Tibial nerve (tissue), 4 donors: ENCODE results near the gene GPN2. TPM values are rescaled to one million over a fixed set of nuclear protein-coding genes. Genes with fewer than 3 reads are reported as not detected.

Experiments
- DNase-seq, 2 donors: peaks; one replicate each; pipeline ENCODE4 v3.0.0-alpha.2; 2019; ENCODE audit warnings: low spot score in 2 of 2
- H3K27ac ChIP-seq, 4 donors: fragments of 200-600 bp; sonication (generic) in 3 of 4; one replicate each; pipeline ENCODE4 v1.5.1; 2017 to 2019; ENCODE audit warnings: mild to moderate bottlenecking in 1 of 4
- H3K27me3 ChIP-seq, 2 donors: fragments of 200-600 bp; sonication (generic) in 1 of 2; one replicate each; pipeline versions ENCODE4 v1.5.1 to v1.6.0; 2017 to 2019
- H3K36me3 ChIP-seq, 3 donors: fragments of 200-600 bp; sonication (generic); one replicate each; pipeline ENCODE4 v1.5.1; 2018 to 2019
- H3K4me1 ChIP-seq, 4 donors: fragments of 200-600 bp; sonication (generic) in 3 of 4; one replicate each; pipeline ENCODE4 v1.5.1; 2017 to 2019
- H3K4me3 ChIP-seq, 4 donors: fragments of 200-600 bp; sonication (generic) in 3 of 4; one replicate each; pipeline ENCODE4 v1.5.1; 2017 to 2019; ENCODE audit warnings: mild to moderate bottlenecking in 1 of 4, moderate library complexity in 1 of 4
- H3K9me3 ChIP-seq, 4 donors: fragments of 200-600 bp; sonication (generic) in 3 of 4; one replicate each; pipeline ENCODE4 v1.5.1; 2017 to 2019
- EP300 ChIP-seq, 2 donors: sonication (generic); formaldehyde crosslinking; IDR thresholded peaks; one replicate each; pipeline ENCODE4 v1.6.1; 2017; ENCODE audit warnings: antibody characterized with exemption in 2 of 2, mild to moderate bottlenecking in 1 of 2
- POLR2A ChIP-seq, 2 donors: fragments of 450-650 bp; IDR thresholded peaks; one replicate each; pipeline ENCODE4 v1.6.1; 2017; ENCODE audit warnings: antibody characterized with exemption in 2 of 2, mild to moderate bottlenecking in 2 of 2, moderate library complexity in 2 of 2
- WGBS, 2 donors: methylation state at CpG; one replicate each; pipeline ENCODE4 v1.1.5; 2018; 5-methylcytosine and 5-hydroxymethylcytosine counted together
- total RNA-seq, 4 donors: library from RNA; depleted of rRNA; stranded (reverse); fragments of >200 nt; gene quantifications; one replicate each; pipeline ENCODE4 v1.1.0, GENCODE V29; 2016
- TF ChIP-seq, protein P1 (sequence below), 5 experiments: fragments of 200-600 bp in 3 of 5; fragments of 450-650 bp in 2 of 5; sonication (generic) in 3 of 5; IDR thresholded peaks; one replicate each; pipeline ENCODE4 v1.5.1; 2016 to 2019; ENCODE audit warnings: antibody characterized with exemption in 5 of 5, mild to moderate bottlenecking in 3 of 5, moderate library complexity in 2 of 5

GPN2 gene
- total RNA-seq, 4 donors from 2014 or later: 7.9 to 14.7 (median 13.8) TPM

DNA sequence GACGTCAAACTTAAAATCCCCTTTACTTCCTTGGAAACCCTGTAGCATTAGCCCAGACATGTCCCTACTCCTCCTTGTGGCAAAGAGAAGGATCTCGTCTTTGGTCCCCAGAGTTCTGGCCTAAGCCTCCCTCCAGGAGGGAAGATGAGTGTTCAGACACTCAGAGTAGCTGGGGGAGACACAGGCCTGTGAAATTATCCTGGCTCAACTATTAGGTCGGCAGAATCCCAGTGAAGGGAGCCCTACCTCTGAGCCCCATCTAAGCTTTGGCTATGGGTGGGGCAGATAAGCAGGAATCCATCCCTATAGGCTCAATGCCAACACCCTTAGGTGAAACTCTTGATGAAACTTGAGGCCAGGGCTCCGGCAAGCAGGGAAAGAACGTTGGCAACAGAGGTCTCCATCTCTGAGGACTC lies 28.8 kb downstream of the GPN2 start:
- Histone ChIP-seq H3K27me3 (no peaks in the 10 kb centered on the region), H3K4me3 (no peak overlapping the region), H3K4me1 (peaks cover 0 to 22% (median 8%) of the 10 kb centered on the region in 4 donors), H3K27ac (no peak overlapping the region), H3K36me3 (peaks cover 0 to 24% (median 0%) of the 10 kb centered on the region in 3 donors), H3K9me3 (no peaks in the 10 kb centered on the region)
- 51 to 61% methylated on average over 5 of the region's 5 CpGs for WGBS, 2 donors
- DNase-seq: no peak
- TF ChIP-seq POLR2A (IDR thresholded peaks at IDR 0.05) (no peak), EP300 (IDR thresholded peaks at IDR 0.05) (no peak)

DNA sequence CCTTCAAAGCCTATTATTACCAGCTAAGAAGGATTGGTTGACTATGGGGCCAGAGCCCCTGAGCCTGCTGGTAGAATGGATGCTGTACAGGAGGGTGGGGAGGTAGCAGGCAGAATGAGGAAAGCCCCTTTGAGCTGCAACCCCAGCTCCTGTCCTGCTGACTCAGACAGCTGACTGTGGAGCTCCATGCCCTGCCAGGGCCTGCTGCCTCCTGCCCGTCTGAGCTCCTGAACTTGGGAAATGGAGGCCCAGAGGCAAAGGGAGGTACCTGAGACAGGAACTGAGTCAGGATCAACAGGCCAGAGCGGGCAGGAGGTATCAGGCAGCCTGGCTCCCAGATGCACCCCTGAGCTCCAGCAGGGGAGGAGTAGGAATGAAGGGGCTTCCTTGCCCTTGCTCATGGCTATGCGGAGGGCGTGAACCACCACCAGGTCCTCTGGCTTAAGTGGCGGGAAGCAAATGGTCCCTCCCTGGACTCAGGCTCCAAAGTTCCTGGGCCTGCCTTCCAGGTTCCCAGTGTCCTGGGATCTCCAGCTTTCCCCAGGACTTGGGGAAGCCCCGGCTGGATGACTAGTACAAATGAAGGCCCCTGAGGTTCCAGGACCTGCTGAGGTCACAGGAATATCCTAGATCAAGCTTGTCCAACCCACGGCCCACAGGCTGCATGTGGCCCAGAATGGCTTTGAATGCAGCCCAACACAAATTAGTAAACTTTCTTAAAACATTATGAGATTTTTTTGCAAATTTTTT lies 31.0 kb downstream of the GPN2 start:
- no peak for DNase-seq
- Histone ChIP-seq H3K36me3 (peaks cover 0 to 47% (median 0%) of the 10 kb centered on the region in 3 donors), H3K4me3 (no peak overlapping the region), H3K9me3 (no peaks in the 10 kb centered on the region), H3K27ac (no peak overlapping the region), H3K27me3 (no peaks in the 10 kb centered on the region), H3K4me1 (peaks cover 0 to 6% (median 5%) of the 10 kb centered on the region in 4 donors)
- WGBS, 2 donors: 83 to 90% methylated on average over 6 to 7 of the region's 7 CpGs
- no peak for TF ChIP-seq EP300 (IDR thresholded peaks at IDR 0.05)
- TF ChIP-seq, protein P1, sequence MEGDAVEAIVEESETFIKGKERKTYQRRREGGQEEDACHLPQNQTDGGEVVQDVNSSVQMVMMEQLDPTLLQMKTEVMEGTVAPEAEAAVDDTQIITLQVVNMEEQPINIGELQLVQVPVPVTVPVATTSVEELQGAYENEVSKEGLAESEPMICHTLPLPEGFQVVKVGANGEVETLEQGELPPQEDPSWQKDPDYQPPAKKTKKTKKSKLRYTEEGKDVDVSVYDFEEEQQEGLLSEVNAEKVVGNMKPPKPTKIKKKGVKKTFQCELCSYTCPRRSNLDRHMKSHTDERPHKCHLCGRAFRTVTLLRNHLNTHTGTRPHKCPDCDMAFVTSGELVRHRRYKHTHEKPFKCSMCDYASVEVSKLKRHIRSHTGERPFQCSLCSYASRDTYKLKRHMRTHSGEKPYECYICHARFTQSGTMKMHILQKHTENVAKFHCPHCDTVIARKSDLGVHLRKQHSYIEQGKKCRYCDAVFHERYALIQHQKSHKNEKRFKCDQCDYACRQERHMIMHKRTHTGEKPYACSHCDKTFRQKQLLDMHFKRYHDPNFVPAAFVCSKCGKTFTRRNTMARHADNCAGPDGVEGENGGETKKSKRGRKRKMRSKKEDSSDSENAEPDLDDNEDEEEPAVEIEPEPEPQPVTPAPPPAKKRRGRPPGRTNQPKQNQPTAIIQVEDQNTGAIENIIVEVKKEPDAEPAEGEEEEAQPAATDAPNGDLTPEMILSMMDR (IDR thresholded peaks at IDR 0.05): no peak
- no peak for TF ChIP-seq POLR2A (IDR thresholded peaks at IDR 0.05)

DNA sequence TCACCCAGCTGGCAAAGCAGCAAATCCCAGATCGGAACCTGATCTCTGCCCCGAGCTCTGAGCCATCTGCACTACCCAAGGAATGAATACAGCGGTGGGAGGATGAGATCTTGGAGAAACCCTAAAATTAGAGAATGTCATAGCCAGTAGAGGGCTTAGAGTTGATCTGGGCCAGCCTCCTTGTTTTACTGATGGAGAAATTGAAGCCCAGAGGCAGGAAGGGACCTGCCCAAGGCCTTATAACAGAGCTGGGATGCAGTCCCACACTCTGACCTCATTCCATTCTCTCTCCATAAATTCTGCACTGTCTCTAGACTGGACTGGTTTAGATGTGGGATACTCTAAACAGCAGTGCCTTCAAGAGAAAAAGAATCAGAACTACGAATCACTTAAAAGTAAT lies 31.9 kb downstream of the GPN2 start:
- Histone ChIP-seq H3K27me3 (no peaks in the 10 kb centered on the region), H3K27ac (no peak overlapping the region), H3K36me3 (peaks cover 0 to 56% (median 0%) of the 10 kb centered on the region in 3 donors), H3K4me1 (peaks cover 0 to 3% (median 0%) of the 10 kb centered on the region in 4 donors), H3K9me3 (no peaks in the 10 kb centered on the region), H3K4me3 (no peak overlapping the region)
- DNase-seq: no peak
- TF ChIP-seq EP300 (IDR thresholded peaks at IDR 0.05): no peak
- TF ChIP-seq, protein P1 (IDR thresholded peaks at IDR 0.05): no peak
- TF ChIP-seq POLR2A (IDR thresholded peaks at IDR 0.05): no peak
- 77 to 88% methylated on average over 4 of the region's 4 CpGs for WGBS, 2 donors

DNA sequence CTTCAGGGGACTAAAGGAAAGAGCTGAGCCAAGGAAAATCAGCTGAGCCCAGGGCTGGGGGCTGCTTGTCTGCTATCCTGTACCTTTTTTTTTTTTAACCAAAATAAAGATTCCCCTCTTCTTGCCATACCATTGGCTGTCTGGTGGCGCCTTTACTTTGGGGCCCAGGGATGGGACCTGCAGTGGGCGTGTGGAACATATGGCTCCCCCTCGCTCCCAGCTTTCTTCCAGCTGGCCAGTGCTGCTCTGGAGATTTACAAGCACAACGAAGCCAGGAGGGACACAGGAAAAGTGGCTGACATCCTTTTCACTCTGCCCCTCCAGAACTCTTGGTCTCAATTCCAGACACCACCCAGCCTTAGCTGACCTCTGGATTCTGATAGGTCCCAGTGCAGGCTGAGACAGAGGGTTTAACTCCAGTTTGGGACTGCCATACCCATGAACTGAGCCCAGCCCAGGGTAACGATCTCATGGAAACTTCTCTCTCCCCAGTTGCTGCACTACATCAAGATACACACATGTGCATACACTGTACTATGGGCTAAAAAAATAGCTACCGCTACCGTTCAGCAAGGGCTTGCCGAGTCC lies 32.5 kb downstream of the GPN2 start:
- peaks cover 0 to 8% (median 0%) of the 10 kb centered on the region in 4 donors for H3K4me1 ChIP-seq
- no peaks in the 10 kb centered on the region for H3K27me3 ChIP-seq
- 69 to 71% methylated on average over 8 of the region's 8 CpGs for WGBS, 2 donors
- no peak overlapping the region for H3K27ac ChIP-seq
- no peak overlapping the region for H3K4me3 ChIP-seq
- TF ChIP-seq POLR2A (IDR thresholded peaks at IDR 0.05) (no peak), EP300 (IDR thresholded peaks at IDR 0.05) (no peak)
- TF ChIP-seq, protein P1 (IDR thresholded peaks at IDR 0.05): no peak
- H3K36me3 ChIP-seq: peaks cover 0 to 62% (median 0%) of the 10 kb centered on the region in 3 donors
- DNase-seq: no peak
- no peaks in the 10 kb centered on the region for H3K9me3 ChIP-seq

DNA sequence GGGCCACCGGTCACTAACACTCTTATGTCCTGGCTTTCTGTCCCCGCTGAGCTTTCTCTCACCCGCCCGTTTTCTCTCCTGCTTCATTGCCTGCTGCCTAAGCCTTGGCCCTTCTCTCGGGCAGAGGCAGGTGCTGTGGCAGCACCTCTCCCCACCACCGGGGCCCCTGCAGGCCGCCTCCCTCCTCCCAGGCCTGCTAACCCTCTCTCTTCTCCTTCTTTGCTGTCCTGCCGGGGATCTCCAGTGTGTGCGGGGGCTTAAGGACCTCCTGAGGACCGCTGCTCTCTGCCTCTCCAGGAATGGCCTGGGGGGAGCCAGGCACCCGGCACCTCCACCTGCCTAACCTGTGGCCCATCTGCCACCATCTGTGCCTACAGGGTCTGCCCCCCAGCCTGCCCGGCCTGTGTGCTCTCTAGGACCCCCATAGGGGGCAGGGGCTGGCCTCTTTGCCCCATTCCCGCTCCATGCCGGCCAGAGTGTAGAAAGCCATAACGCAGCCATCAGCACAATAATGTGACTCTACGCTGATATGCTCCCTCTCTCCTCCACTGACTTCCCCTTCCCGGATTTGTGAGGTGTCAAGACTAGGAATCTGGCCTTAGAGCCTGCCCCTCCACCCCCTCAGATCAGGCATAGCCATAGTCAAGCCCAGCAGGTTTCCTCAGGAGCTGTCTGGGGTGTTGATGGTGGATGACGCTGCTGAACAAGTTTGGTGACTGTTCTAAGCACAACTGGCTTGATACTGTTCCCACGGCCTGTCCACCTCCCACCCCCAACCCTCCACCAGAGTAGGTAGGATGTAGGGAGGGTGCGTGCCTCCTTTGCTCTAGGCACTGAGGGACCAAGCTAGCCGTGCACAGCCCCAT lies 33.2 kb downstream of the GPN2 start:
- no peaks in the 10 kb centered on the region for H3K9me3 ChIP-seq
- DNase-seq: no peak
- no peaks in the 10 kb centered on the region for H3K27me3 ChIP-seq
- H3K4me3 ChIP-seq: no peak overlapping the region
- WGBS, 2 donors: 74 to 78% methylated on average over 21 of the region's 21 CpGs
- H3K36me3 ChIP-seq: peaks cover 0 to 69% (median 5%) of the 10 kb centered on the region in 3 donors
- H3K27ac ChIP-seq: no peak overlapping the region
- no peak for TF ChIP-seq POLR2A (IDR thresholded peaks at IDR 0.05)
- no peak for TF ChIP-seq EP300 (IDR thresholded peaks at IDR 0.05)
- TF ChIP-seq, protein P1 (IDR thresholded peaks at IDR 0.05): no peak
- H3K4me1 ChIP-seq: peaks cover 0 to 8% (median 0%) of the 10 kb centered on the region in 4 donors
